Activated T-cell treated with anti-CD3 and anti-CD28 coated beads, Interleukin-2, amount 50 U/mL, for 4 hours (primary cell): Measurements from ENCODE around the gene REV3L. TPM values are rescaled to one million over a fixed set of nuclear protein-coding genes. Genes with fewer than 3 reads are reported as not detected.

Experiments used
- ATAC-seq, 2 donors: fragments of 200-7000 bp; cut with Tn5 transposase; one replicate each; pipeline ENCODE4 v1.10.0; 2021
- DNase-seq: peaks from one replicate; pipeline ENCODE4 v3.0.0-alpha.2; 2020
- H3K27me3 Mint-ChIP-seq: one replicate; pipeline ENCODE4 v1.8.0; 2021; ENCODE audit warnings: low read depth, mixed read lengths
- H3K36me3 Mint-ChIP-seq: one replicate; pipeline ENCODE4 v1.8.0; 2022; ENCODE audit warnings: mixed read lengths; ENCODE audit not compliant: insufficient read depth
- H3K4me1 Mint-ChIP-seq: one replicate; pipeline ENCODE4 v1.8.0; 2021; ENCODE audit warnings: low read depth, mixed read lengths
- H3K4me3 Mint-ChIP-seq: one replicate; pipeline ENCODE4 v1.8.0; 2021; ENCODE audit warnings: mild to moderate bottlenecking, moderate library complexity, mixed read lengths
- H3K9me3 Mint-ChIP-seq: one replicate; pipeline ENCODE4 v1.8.0; 2021; ENCODE audit warnings: mixed read lengths
- total RNA-seq, 3 donors: library from RNA; stranded (reverse); gene quantifications; one replicate each; pipeline ENCODE4 v1.2.1, GENCODE V29; 2021

The REV3L gene
- total RNA-seq, 3 donors from 2014 or later, result 12.7 to 18.8 (median 14.5) TPM

DNA sequence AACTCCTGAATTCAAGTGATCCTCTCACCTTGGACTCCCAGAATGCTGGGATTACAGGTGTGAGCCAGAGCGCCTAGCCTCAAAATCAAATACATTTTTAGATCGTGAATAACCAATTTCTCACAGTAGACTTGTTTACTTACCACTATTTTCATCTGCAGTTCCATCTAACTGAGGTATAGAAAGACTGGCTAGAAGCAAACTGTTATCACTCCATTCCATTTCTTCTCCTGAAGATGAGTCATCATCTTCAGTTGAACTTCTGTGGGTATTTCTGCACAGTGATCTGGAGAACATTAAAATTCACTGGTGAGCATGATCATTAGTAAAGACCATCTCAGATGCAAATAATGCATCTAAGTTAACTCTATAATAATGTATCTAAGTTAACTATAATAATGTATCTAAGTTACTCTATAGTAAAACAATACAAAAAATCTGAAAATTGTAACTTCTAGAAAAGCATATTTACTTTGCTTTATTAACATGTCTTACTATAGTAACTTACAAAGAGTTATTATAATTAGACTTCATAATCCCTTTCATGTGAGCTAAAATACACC, 105.4 kb downstream of the REV3L start:
- ATAC-seq (no peak), DNase-seq (no peak)
- H3K4me1 Mint-ChIP-seq, result no peaks in the 10 kb centered on the region
- peaks cover 58% of the 10 kb centered on the region for H3K36me3 Mint-ChIP-seq
- H3K4me3 Mint-ChIP-seq, result no peak overlapping the region
- H3K27me3 Mint-ChIP-seq, result no peaks in the 10 kb centered on the region
- H3K9me3 Mint-ChIP-seq, result no peaks in the 10 kb centered on the region

DNA sequence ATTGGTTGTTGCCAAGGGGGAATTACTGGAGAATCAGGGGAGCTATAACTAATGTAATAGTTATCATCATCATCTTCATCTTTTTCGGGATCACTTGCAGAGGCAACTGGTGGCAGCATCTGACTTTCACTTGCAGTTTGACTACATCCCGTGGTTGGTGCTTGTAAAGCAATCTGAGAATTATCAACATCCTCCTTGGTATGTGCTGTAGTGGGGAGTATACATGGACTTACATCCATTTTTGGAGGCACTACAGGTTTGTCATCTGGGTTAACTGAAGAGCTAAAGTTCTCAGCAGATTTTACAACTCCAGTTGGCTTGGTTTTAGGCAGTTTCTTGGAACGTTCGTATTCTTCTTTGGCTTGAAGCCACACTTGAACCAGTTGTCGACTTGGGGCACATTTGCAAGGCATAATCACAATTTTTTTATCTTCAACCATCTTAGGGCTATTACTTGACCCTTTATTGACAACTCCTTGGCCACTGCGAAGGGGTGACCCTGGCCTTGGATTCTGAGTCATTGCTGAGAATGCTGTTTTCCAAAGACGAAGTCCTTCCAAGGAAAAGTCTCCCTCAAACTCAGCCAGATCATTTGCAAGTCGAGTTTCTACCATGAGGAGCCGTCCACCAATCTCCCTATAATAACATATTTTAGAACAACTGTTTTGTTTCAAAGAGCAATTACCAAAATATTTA, 115.5 kb downstream of the REV3L start:
- H3K36me3 Mint-ChIP-seq, result peaks cover 19% of the 10 kb centered on the region
- H3K27me3 Mint-ChIP-seq, result no peaks in the 10 kb centered on the region
- DNase-seq, result no peak
- ATAC-seq, result no peak
- peaks cover 4% of the 10 kb centered on the region for H3K4me1 Mint-ChIP-seq
- H3K9me3 Mint-ChIP-seq, result no peaks in the 10 kb centered on the region
- no peak overlapping the region for H3K4me3 Mint-ChIP-seq

DNA sequence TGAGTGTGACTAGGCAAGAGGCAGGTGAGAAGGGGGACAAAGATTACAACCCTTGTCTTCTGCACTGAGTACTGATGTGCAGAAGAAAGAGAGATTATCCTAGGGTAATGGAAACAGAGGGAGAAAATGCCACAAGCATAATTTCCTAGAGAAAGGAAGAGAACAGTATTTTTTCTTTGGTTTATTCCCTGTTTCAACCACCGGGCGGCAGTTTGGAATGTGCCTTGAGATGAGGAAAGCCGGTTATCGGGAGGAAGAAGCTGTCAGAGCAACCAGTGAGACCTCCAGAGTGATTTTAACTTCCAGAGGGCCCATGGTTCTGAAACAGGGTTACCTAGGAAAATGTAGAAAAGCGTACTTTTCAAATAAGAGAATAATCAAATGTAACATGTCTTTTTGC, 121.4 kb downstream of the REV3L start:
- Mint-ChIP-seq H3K36me3 (peaks cover 18% of the 10 kb centered on the region), H3K9me3 (no peaks in the 10 kb centered on the region), H3K27me3 (no peaks in the 10 kb centered on the region), H3K4me3 (no peak overlapping the region), H3K4me1 (no peaks in the 10 kb centered on the region)
- DNase-seq (no peak), ATAC-seq (no peak)

DNA sequence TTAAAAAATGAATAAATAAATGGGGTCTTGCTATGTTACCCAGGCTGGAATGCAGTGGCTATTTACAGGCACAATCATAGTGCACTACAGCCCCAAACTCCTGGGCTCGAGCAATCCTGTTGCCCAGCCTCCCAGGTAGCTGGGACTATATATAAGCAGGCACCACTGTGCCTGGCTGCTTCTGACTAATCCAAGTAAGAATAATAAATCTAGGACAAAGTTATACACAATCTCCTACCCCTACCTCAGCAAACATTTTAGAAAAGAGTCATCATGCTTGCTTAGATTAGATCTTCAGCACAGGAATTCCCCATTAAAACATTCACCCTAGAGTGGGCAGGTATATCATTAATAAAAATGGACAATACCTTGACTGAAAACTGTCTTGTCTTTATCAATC, 124.6 kb downstream of the REV3L start:
- Mint-ChIP-seq H3K4me3 (no peak overlapping the region), H3K9me3 (no peaks in the 10 kb centered on the region), H3K27me3 (no peaks in the 10 kb centered on the region), H3K36me3 (peaks cover 20% of the 10 kb centered on the region), H3K4me1 (no peaks in the 10 kb centered on the region)
- DNase-seq (no peak), ATAC-seq (no peak)

DNA sequence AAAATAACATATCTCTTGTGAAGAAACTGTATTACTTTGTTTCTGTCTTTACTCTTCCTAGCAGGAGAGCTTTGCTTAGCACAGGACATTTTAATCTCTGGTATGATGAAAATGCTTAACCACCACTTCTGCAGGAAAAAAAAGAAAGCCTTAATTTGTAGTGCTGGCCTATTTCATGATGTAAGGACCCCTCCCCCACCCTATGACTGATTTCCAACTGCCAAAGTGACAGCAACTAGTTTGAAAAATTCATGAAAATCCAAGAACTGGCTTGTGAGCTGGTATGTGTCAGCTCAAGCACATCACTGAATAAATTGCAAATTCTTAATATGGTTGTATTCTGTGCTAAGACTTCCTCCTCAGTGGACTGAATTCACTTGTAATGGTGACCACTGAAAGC, 125.3 kb downstream of the REV3L start:
- no peaks in the 10 kb centered on the region for H3K4me1 Mint-ChIP-seq
- ATAC-seq (no peak), DNase-seq (no peak)
- H3K27me3 Mint-ChIP-seq, result no peaks in the 10 kb centered on the region
- no peak overlapping the region for H3K4me3 Mint-ChIP-seq
- H3K9me3 Mint-ChIP-seq, result no peaks in the 10 kb centered on the region
- H3K36me3 Mint-ChIP-seq, result peaks cover 20% of the 10 kb centered on the region

DNA sequence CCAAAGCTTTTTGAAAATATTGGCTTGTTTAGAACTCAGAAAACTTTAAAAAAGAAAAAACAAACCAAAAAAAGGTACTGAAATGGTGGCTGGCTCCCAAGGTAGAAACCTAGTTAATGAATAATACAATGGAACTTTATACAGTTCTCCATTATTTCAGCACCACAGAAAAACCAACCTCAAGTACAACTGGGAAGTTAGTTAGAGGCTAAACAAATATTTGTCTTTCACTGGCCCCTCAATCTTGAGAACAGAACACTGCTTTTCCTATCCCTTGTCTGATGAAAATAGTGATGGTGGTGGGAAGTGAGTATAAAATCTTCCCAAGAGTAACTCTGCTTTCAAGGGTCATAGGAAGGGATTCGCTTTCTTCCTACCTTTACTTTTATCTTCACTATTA, 126.5 kb downstream of the REV3L start:
- Mint-ChIP-seq H3K4me3 (no peak overlapping the region), H3K27me3 (no peaks in the 10 kb centered on the region), H3K4me1 (no peaks in the 10 kb centered on the region), H3K9me3 (no peaks in the 10 kb centered on the region), H3K36me3 (peaks cover 27% of the 10 kb centered on the region)
- DNase-seq, result no peak
- no peak for ATAC-seq

DNA sequence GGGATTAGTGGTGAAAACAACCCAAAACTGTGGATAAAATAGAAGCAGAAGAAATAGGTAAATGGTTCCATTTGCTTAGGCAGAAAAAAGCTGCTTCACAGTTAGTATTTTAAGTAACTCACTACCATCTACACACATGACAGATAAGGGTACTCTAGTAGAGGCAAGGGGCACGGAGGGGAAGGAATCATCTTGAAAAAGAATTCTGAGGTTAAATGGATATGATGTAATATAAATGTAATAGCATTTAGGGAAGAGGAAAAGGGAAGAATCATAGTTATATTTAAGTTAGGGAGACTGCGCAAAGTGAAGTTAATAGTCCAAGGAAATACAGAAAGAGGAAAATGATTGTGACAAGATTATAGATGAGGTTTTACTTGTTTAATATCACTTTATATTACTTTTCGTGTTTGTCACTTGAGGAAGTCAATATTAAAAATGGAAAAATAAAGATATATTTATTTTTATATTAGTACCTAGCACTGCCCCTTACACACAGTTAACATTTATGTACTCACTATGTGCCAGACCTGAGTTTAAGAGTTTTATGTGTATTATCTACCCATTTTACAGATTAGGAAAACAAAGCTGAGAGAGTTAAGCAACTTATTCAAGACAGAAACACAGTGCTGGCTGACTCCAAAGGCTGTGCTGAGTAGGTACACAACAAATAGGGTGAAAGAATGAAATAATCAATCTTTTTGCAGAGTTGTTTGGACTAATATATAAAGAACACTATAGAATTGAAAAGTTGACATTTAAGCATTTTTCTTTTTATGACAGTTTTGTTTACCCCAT, 128.1 kb downstream of the REV3L start:
- no peaks in the 10 kb centered on the region for H3K27me3 Mint-ChIP-seq
- H3K4me1 Mint-ChIP-seq, result no peaks in the 10 kb centered on the region
- no peaks in the 10 kb centered on the region for H3K9me3 Mint-ChIP-seq
- no peak overlapping the region for H3K4me3 Mint-ChIP-seq
- H3K36me3 Mint-ChIP-seq, result peaks cover 27% of the 10 kb centered on the region
- DNase-seq (no peak), ATAC-seq (no peak)

DNA sequence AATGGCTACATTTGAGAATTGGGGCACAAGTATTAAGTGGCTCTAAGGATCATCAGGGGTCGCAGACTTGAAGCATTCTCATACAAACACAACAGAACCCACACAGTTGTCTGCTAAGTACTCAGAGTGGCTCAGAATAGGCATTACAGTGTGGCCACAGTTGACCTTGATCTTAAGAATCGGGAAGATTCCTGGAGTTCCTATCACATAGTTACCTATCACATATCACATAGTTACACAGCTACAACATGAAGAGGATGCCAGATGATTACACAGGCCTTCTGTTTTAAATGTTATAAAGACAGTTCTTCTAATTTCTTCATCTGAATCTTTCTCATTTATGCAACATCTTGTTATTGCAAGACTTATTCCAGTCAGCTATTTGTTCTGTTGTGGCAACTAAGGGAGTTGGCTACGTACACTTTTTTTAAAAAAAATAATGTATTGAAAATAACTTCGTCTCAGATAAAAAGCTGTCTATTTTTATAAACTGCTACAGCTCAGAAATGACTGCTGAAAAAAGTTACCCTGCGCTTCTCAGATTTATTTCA, 129.0 kb downstream of the REV3L start:
- Mint-ChIP-seq H3K36me3 (peaks cover 26% of the 10 kb centered on the region), H3K27me3 (no peaks in the 10 kb centered on the region), H3K9me3 (no peaks in the 10 kb centered on the region), H3K4me3 (no peak overlapping the region), H3K4me1 (no peaks in the 10 kb centered on the region)
- ATAC-seq (no peak), DNase-seq (no peak)

DNA sequence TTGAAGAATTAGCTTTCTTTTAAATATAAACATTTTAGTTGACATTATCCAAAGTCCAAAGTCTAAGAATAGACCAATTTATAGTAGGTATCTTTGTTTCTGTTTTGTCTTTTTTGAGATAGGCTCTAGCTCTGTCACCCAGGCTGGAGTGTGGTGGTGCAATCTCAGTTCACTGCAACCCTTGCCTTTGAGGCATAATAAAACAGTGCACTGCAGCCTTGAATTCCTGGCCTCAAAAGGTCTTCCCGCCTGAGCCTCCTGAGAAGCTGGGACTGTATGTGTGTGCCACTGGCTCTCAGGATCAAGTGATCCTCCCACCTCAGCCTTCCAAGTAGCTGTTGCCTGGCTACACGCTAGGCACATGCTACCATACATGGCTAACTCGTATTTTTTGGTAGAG, 135.4 kb downstream of the REV3L start:
- no peaks in the 10 kb centered on the region for H3K27me3 Mint-ChIP-seq
- H3K9me3 Mint-ChIP-seq, result no peaks in the 10 kb centered on the region
- ATAC-seq (no peak), DNase-seq (no peak)
- no peaks in the 10 kb centered on the region for H3K4me1 Mint-ChIP-seq
- H3K36me3 Mint-ChIP-seq, result peaks cover 27% of the 10 kb centered on the region
- H3K4me3 Mint-ChIP-seq, result no peak overlapping the region

DNA sequence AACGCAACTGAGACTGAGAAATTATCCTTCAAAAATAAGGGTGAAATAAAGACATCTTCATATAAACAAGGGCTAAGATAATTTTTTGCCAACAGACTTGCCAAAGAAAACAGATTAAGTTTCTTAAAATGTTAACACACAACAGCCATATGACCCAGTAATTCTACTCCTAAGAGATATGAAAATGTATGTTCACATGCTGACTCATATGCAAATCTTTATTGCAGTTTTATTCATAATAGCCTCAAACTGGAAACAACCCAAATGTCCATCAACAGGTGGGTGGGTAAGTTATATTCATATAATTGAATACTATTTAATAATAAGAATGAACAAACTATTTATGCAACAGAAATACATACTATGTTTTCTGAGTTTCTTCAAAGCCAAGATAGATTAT, 140.1 kb downstream of the REV3L start:
- no peaks in the 10 kb centered on the region for H3K9me3 Mint-ChIP-seq
- no peak for ATAC-seq
- no peak overlapping the region for H3K4me3 Mint-ChIP-seq

DNA sequence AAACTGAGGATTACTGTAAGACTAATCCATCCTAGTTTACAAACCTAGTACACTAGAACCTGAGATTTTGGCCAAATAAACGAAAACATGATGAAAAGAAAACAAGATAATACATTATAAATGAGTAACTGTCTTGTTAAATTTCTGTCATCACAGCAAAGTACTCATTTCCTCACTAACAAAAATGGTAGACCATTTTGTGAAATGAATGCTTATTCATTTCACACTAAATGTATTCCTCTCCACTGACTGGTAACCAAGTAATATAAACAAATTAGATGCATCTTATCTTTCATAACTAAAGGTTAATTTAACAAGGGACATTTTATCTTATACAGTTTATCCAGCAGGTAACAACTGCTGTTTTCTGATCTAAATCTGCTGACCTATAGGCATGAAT, 143.7 kb downstream of the REV3L start:
- peaks cover 6% of the 10 kb centered on the region for H3K4me1 Mint-ChIP-seq
- no peaks in the 10 kb centered on the region for H3K9me3 Mint-ChIP-seq
- H3K36me3 Mint-ChIP-seq, result peaks cover 20% of the 10 kb centered on the region
- no peak overlapping the region for H3K4me3 Mint-ChIP-seq
- no peak for DNase-seq
- H3K27me3 Mint-ChIP-seq, result no peaks in the 10 kb centered on the region
- ATAC-seq, result peak in 1 of 2 donors; percentile 18

More for the DNA sequence above, 140.1 kb downstream of the REV3L start:
- DNase-seq, result no peak
- Mint-ChIP-seq H3K36me3 (peaks cover 27% of the 10 kb centered on the region), H3K4me1 (peaks cover 6% of the 10 kb centered on the region), H3K27me3 (no peaks in the 10 kb centered on the region)

DNA sequence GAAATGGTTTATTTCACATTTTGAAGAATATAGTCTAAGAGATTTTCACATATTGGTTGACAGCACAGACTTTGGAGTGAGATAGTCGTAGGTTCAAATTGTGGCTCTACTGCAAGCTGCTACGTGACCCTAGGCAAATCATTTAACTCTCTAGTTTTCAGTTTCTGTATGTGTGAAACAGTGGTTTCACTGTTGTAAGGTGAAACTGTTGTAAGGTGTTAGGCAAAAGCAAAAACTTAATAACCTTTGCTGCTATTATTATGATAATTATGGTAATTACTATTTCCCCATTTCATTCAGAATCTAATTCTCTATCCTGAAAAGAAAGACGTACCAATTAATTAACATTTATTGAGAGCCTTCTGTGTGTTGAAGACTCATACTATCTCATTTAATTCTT, 144.2 kb downstream of the REV3L start:
- ATAC-seq (peak; percentile 57 to 81), DNase-seq (no peak)
- no peak overlapping the region for H3K4me3 Mint-ChIP-seq
- no peaks in the 10 kb centered on the region for H3K9me3 Mint-ChIP-seq
- H3K4me1 Mint-ChIP-seq, result peaks cover 6% of the 10 kb centered on the region
- no peaks in the 10 kb centered on the region for H3K27me3 Mint-ChIP-seq
- peaks cover 19% of the 10 kb centered on the region for H3K36me3 Mint-ChIP-seq

DNA sequence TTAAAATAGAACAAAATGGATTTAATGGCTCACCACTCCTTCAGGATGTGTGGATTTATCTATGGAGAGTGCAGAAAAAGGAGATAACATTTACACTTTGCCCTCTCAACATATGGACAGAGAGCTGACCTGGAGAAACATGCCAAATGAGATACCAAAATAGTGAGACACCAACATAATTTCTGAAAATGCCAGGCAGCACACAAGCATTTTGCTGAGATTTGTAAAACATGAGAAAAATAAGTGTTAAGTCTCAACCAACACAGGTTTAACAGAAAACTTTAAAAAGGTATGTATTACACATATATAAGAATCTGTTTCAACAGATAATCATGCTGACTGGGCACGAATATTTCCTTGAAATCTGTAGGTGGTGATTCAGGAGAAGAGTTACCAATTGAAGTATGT, 145.2 kb downstream of the REV3L start:
- no peak for DNase-seq
- no peaks in the 10 kb centered on the region for H3K27me3 Mint-ChIP-seq

DNA sequence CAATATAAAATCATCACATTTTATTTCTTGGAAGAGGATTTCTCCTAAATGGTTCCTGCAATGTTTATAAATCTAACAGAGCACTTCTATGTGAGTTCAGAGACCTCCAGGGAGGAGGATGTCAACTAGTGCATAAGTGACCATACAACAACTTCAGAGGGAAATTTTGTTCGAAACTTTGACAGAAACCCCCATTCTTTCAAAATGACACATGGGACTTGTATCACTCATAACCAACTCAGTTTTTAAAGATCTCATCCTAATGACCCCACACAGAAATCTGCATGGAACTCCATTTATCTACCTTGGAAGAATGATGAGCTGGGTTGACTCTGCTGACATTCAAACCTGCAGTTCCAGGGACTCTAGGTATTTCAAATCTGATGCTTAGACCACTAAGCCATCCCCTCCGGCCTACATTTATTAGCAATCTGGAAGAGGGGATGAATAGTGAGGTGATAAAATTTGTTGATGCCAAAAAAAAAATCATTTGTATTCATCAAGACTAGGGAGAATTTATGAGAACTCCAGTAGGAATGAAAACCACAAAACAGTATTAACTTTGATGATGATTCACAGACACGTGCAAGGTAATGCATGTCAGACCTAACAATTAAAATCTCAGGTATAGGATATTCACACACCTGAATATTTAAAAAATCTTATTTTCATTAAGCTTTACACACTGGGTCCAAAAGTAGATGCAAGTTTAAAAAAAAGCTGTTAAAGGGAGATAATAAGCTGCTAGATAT, 153.0 kb downstream of the REV3L start:
- no peaks in the 10 kb centered on the region for H3K27me3 Mint-ChIP-seq
- H3K36me3 Mint-ChIP-seq, result peaks cover 39% of the 10 kb centered on the region
- H3K9me3 Mint-ChIP-seq, result no peaks in the 10 kb centered on the region

More for the DNA sequence above, 145.2 kb downstream of the REV3L start:
- ATAC-seq, result no peak
- Mint-ChIP-seq H3K9me3 (no peaks in the 10 kb centered on the region), H3K36me3 (peaks cover 24% of the 10 kb centered on the region), H3K4me1 (peaks cover 6% of the 10 kb centered on the region), H3K4me3 (no peak overlapping the region)

More for the DNA sequence above, 153.0 kb downstream of the REV3L start:
- ATAC-seq (no peak), DNase-seq (no peak)
- Mint-ChIP-seq H3K4me3 (no peak overlapping the region), H3K4me1 (no peaks in the 10 kb centered on the region)
